HCT116 (cell line): ENCODE data around the gene UBL5. TPM values are rescaled to one million over a fixed set of nuclear protein-coding genes. Genes with fewer than 3 reads are reported as not detected.
"Not testable (repeated sequence)": the region's sequence is repeated elsewhere in the genome, so short reads cannot be mapped to it uniquely, and the experiment has no call there.

Experiments
- ATAC-seq: fragments of 200-7000 bp; cut with Tn5 transposase; 2 replicates; pipeline ENCODE4 v1.9.1; 2020; ENCODE audit warnings: mild to moderate bottlenecking, moderate library complexity
- BruUV-seq: library from RNA; stranded (reverse); fragments of 400-500 nt; replicated peaks from 2 replicates; lab custom pipeline; 2021; lab: Mats Ljungman, UMichigan
- CTCF ChIA-PET: fragments of 300-600 bp; sonication (Branson Sonifier 250); formaldehyde crosslinking; loops from one replicate; lab custom pipeline; 2021; ENCODE audit warnings: antibody characterized with exemption; lab: Charles Lee
- POLR2A ChIA-PET: fragments of 300-600, 350-600 bp; sonication (Branson Sonifier 250); formaldehyde crosslinking; loops from one replicate; lab custom pipeline; 2021; ENCODE audit warnings: antibody characterized with exemption; lab: Charles Lee
- RAD21 ChIA-PET, 2 experiments: fragments of 300-600 bp; sonication (Branson Sonifier 250); formaldehyde crosslinking; loops; one replicate each; lab custom pipeline; 2023; ENCODE audit warnings: low total read pairs in 2 of 2; ENCODE audit not compliant: uncharacterized antibody in 2 of 2, unreplicated experiment in 2 of 2, low non-redundant PET in 1 of 2; lab: Charles Lee
- DNase-seq: peaks from one replicate; pipeline ENCODE4 v3.0.0-alpha.2; 2010; ENCODE audit warnings: low read depth, low spot score
- H2AFZ ChIP-seq: fragments of 200-600 bp; shearing (Covaris generic), sonication (generic); 2 replicates; pipeline ENCODE4 v1.6.1; 2017; ENCODE audit warnings: low read depth, mixed run types, mixed read lengths, antibody characterized with exemption, low read length; ENCODE audit not compliant: poor library complexity, severe bottlenecking
- H3K27ac ChIP-seq: 2 replicates; pipeline ENCODE4 v1.5.1; 2012; ENCODE audit warnings: low read depth, low read length
- H3K27me3 ChIP-seq: fragments of 200-600 bp; sonication (generic); 2 replicates; pipeline ENCODE4 v1.6.1; 2016; ENCODE audit warnings: mixed run types, low read length, mixed read lengths; ENCODE audit not compliant: insufficient read depth
- H3K36me3 ChIP-seq, 2 experiments: fragments of 200-500 bp in 1 of 2; fragments of 200-600 bp in 1 of 2; sonication (Bioruptor generic) in 1 of 2; sonication (generic) in 1 of 2; 2 replicates each; pipeline versions ENCODE4 v1.5.1 to v1.6.1; 2014 to 2016; ENCODE audit warnings: low read length in 2 of 2, inconsistent platforms in 1 of 2, mixed read lengths in 1 of 2, mixed run types in 1 of 2; ENCODE audit not compliant: insufficient read depth in 2 of 2, control insufficient read depth in 1 of 2
- H3K4me1 ChIP-seq, 2 experiments: fragments of 200-600 bp in 1 of 2; sonication (generic) in 1 of 2; 2 replicates each; pipeline versions ENCODE4 v1.5.1 to v1.6.1; 2012 to 2017; ENCODE audit warnings: low read length in 2 of 2, inconsistent platforms in 1 of 2, mild to moderate bottlenecking in 1 of 2, mixed read lengths in 1 of 2, mixed run types in 1 of 2, moderate library complexity in 1 of 2; ENCODE audit not compliant: insufficient read depth in 2 of 2, control insufficient read depth in 1 of 2
- H3K4me2 ChIP-seq: fragments of 200-600 bp; sonication (generic); 2 replicates; pipeline ENCODE4 v1.6.1; 2017; ENCODE audit warnings: mixed run types, low read length, mixed read lengths
- H3K4me3 ChIP-seq, 2 experiments: fragments of 200-600 bp in 1 of 2; sonication (generic) in 1 of 2; replicated peaks in 1 of 2; 2 replicates each; pipeline ENCODE4 v1.5.1; 2011 to 2016; ENCODE audit warnings: low read length in 2 of 2, control low read depth in 1 of 2, low read depth in 1 of 2, mild to moderate bottlenecking in 1 of 2, mixed read lengths in 1 of 2, mixed run types in 1 of 2
- H3K79me2 ChIP-seq: fragments of 200-600 bp; sonication (generic); 2 replicates; pipeline ENCODE4 v1.6.1; 2017; ENCODE audit warnings: mild to moderate bottlenecking, mixed run types, low read length, moderate library complexity, mixed read lengths; ENCODE audit not compliant: insufficient read depth
- H3K9ac ChIP-seq: fragments of 200-600 bp; sonication (generic); 2 replicates; pipeline ENCODE4 v1.6.1; 2016; ENCODE audit warnings: low read length, mixed read lengths
- H3K9me2 ChIP-seq: fragments of 200-600 bp; sonication (generic), shearing (Covaris generic); 2 replicates; pipeline ENCODE4 v1.6.1; 2017; ENCODE audit warnings: mixed run types, mild to moderate bottlenecking, moderate library complexity; ENCODE audit not compliant: insufficient read depth
- H3K9me3 ChIP-seq, 2 experiments: fragments of 200-500 bp in 1 of 2; fragments of 200-600 bp in 1 of 2; sonication (Bioruptor generic) in 1 of 2; sonication (generic) in 1 of 2; 2 replicates each; pipeline ENCODE4 v1.6.1; 2014 to 2017; ENCODE audit warnings: low read length in 2 of 2, mixed read lengths in 2 of 2, inconsistent platforms in 1 of 2, low read depth in 1 of 2, mild to moderate bottlenecking in 1 of 2, mixed run types in 1 of 2, moderate library complexity in 1 of 2; ENCODE audit not compliant: control insufficient read depth in 1 of 2, insufficient read depth in 1 of 2
- H4K20me1 ChIP-seq: fragments of 200-600 bp; sonication (generic), shearing (Covaris generic); 2 replicates; pipeline ENCODE4 v1.6.1; 2017; ENCODE audit warnings: mixed run types, mild to moderate bottlenecking, moderate library complexity; ENCODE audit not compliant: insufficient read depth
- ATF3 ChIP-seq: IDR thresholded peaks from 2 replicates; pipeline ENCODE4 v1.6.1; 2012
- CTCF ChIP-seq, 3 experiments: fragments of 200-600 bp in 1 of 3; sonication (generic) in 1 of 3; IDR thresholded peaks in 2 of 3; conservative IDR thresholded peaks in 1 of 3; 2 replicates each; pipeline ENCODE4 v1.5.1; 2012 to 2017; ENCODE audit warnings: low read depth in 2 of 3, low read length in 2 of 3, antibody characterized with exemption in 1 of 3, borderline replicate concordance in 1 of 3, control low read depth in 1 of 3, mild to moderate bottlenecking in 1 of 3, mixed read lengths in 1 of 3, mixed run types in 1 of 3, moderate library complexity in 1 of 3; ENCODE audit not compliant: insufficient read depth in 1 of 3
- ELF1 ChIP-seq: IDR thresholded peaks from 2 replicates; pipeline ENCODE4 v1.6.1; 2012; ENCODE audit warnings: low read depth, borderline replicate concordance
- FOSL1 ChIP-seq: IDR thresholded peaks from 2 replicates; pipeline ENCODE4 v1.6.1; 2012; ENCODE audit warnings: low read depth
- JUND ChIP-seq: IDR thresholded peaks from 2 replicates; pipeline ENCODE4 v1.6.1; 2012
- MAX ChIP-seq: IDR thresholded peaks from 2 replicates; pipeline ENCODE4 v1.6.1; 2012
- REST ChIP-seq: IDR thresholded peaks from 2 replicates; pipeline ENCODE4 v1.6.1; 2012; ENCODE audit warnings: low read depth
- SIN3A ChIP-seq: IDR thresholded peaks from 2 replicates; pipeline ENCODE4 v1.6.1; 2012; ENCODE audit warnings: low read depth
- SP1 ChIP-seq: IDR thresholded peaks from 2 replicates; pipeline ENCODE4 v1.6.1; 2012; ENCODE audit warnings: low read depth
- ZBTB33 ChIP-seq: IDR thresholded peaks from 2 replicates; pipeline ENCODE4 v1.6.1; 2011; ENCODE audit warnings: mild to moderate bottlenecking, low read length, moderate library complexity; ENCODE audit not compliant: insufficient replicate concordance; ENCODE audit errors: extremely low read depth
- ZFX ChIP-seq: fragments of 450-650 bp; IDR thresholded peaks from 2 replicates; pipeline ENCODE4 v1.6.1; 2017
- intact Hi-C: fragments of 100-400 bp; cut with micrococcal nuclease; formaldehyde crosslinking; loops from 2 replicates; pipeline ENCODE4 v1.10.0; 2022
- total RNA-seq: library from RNA; stranded (reverse); gene quantifications from one replicate; pipeline ENCODE4 v1.2.1, GENCODE V29; 2021; ENCODE audit not compliant: unreplicated experiment

The UBL5 gene
- total RNA-seq, 1 experiment from 2014 or later = 335 TPM

GRCh38 chr19:9791073-9791367 lies 36.7 kb upstream of the UBL5 start:
- POLR2A ChIA-PET, H3K79me2 ChIP-seq, ATAC-seq, H3K27me3 ChIP-seq, DNase-seq, H3K9me2 ChIP-seq, BruUV-seq, H3K9ac ChIP-seq, RAD21 ChIA-PET, H3K36me3 ChIP-seq, H3K4me1 ChIP-seq, H4K20me1 ChIP-seq, H3K9me3 ChIP-seq, H3K4me3 ChIP-seq, H2AFZ ChIP-seq, H3K27ac ChIP-seq, H3K4me2 ChIP-seq: not testable (repeated sequence)
- CTCF ChIA-PET = interaction anchor here (1.0 kb wide), 1 partner anchor 165 kb away, joined by 3 read pairs; no protein-coding TSS in a partner anchor
- intact Hi-C loops = loop anchor here (10.0 kb wide), 1 partner anchor 356 kb away; the partner anchor contains the start of gene ZNF266

- ChIA-PET POLR2A (no interaction called here), RAD21 (no interaction called here), CTCF (no interaction called here)
- intact Hi-C loops = loop anchor here (10.0 kb wide), 1 partner anchor 357 kb away; the partner anchor contains the start of gene ZNF266
- no peaks in the 10 kb centered on the region for H3K79me2 ChIP-seq
- H3K4me3 ChIP-seq = no peak overlapping the region
- no peaks in the 10 kb centered on the region for H3K9me2 ChIP-seq
- TF ChIP-seq SIN3A (no peak), MAX (no peak), SP1 (no peak), ELF1 (no peak), ZFX (no peak), CTCF (IDR thresholded peaks at IDR 0.05 in 2 of 3, conservative IDR thresholded peaks at IDR 0.05 in 1 of 3; ENCODE audit: borderline replicate concordance in 1 of 3, insufficient read depth in 1 of 3, low read depth in 2 of 3, low read length in 2 of 3) (no peak), ZBTB33 (no peak), ATF3 (no peak), FOSL1 (no peak), JUND (no peak), REST (no peak)
- DNase-seq (no peak), ATAC-seq (no peak)
- no peaks in the 10 kb centered on the region for H3K36me3 ChIP-seq
- peaks cover 2% of the 10 kb centered on the region in 2 experiments; a peak in 2 of 4 replicates for H3K4me1 ChIP-seq
- BruUV-seq = no TSS peak
- no peak overlapping the region for H3K9ac ChIP-seq
- H3K27ac ChIP-seq = no peak overlapping the region
- no peak overlapping the region for H3K4me2 ChIP-seq
- H3K9me3 ChIP-seq = peaks cover 0 to 6% of the 10 kb centered on the region in 2 experiments; a peak in 2 of 4 replicates
- no peaks in the 10 kb centered on the region for H3K27me3 ChIP-seq
- H4K20me1 ChIP-seq = no peaks in the 10 kb centered on the region
- no peak overlapping the region for H2AFZ ChIP-seq
Observed at GRCh38 chr19:9791552-9792205, 36.0 kb upstream of the UBL5 start.
